DOHH2 (cell line): ENCODE data around the gene MYBPC2.

Source experiments
- H3F3A ChIP-seq: fragments of 200-600 bp; sonication (generic), shearing (Covaris generic); 2 replicates; pipeline ENCODE4 v1.6.0; 2016; ENCODE audit warnings: antibody characterized with exemption, mild to moderate bottlenecking; ENCODE audit not compliant: control insufficient read depth, insufficient read depth
- H3K27ac ChIP-seq: fragments of 200-600 bp; sonication (generic); 2 replicates; pipeline ENCODE4 v1.5.1; 2014; ENCODE audit warnings: low read depth, mild to moderate bottlenecking, low read length, moderate library complexity
- H3K27me3 ChIP-seq: fragments of 200-600 bp; sonication (generic); 2 replicates; pipeline ENCODE4 v1.6.1; 2014; ENCODE audit warnings: mild to moderate bottlenecking, low read length, mixed read lengths; ENCODE audit not compliant: control insufficient read depth
- H3K36me3 ChIP-seq: fragments of 200-600 bp; sonication (generic); 2 replicates; pipeline ENCODE4 v1.6.1; 2014; ENCODE audit warnings: mild to moderate bottlenecking, low read length, moderate library complexity, mixed read lengths; ENCODE audit not compliant: control insufficient read depth
- H3K4me1 ChIP-seq: fragments of 200-600 bp; sonication (generic); 2 replicates; pipeline ENCODE4 v1.6.1; 2014; ENCODE audit warnings: mild to moderate bottlenecking, low read length, mixed read lengths; ENCODE audit not compliant: control insufficient read depth
- H3K4me2 ChIP-seq: fragments of 200-600 bp; sonication (generic); 2 replicates; pipeline ENCODE4 v1.6.0; 2014; ENCODE audit warnings: mild to moderate bottlenecking, low read length, moderate library complexity
- H3K4me3 ChIP-seq: fragments of 200-600 bp; sonication (generic); 2 replicates; pipeline ENCODE4 v1.5.1; 2014; ENCODE audit warnings: mild to moderate bottlenecking, low read length, mixed read lengths
- H3K79me2 ChIP-seq: fragments of 200-600 bp; sonication (generic); 2 replicates; pipeline ENCODE4 v1.6.1; 2014; ENCODE audit warnings: mild to moderate bottlenecking, low read length, mixed read lengths; ENCODE audit not compliant: control insufficient read depth
- H3K9me2 ChIP-seq: fragments of 200-600 bp; sonication (generic); replicated peaks from 2 replicates; pipeline ENCODE4 v1.6.1; 2014; ENCODE audit warnings: mild to moderate bottlenecking, low read length, mixed read lengths; ENCODE audit not compliant: control insufficient read depth
- H3K9me3 ChIP-seq: fragments of 200-600 bp; sonication (generic); 2 replicates; pipeline ENCODE4 v1.6.1; 2014; ENCODE audit warnings: antibody characterized with exemption, low read length, mixed read lengths; ENCODE audit not compliant: control insufficient read depth, insufficient read depth
- H4K20me1 ChIP-seq: fragments of 200-600 bp; sonication (generic); 2 replicates; pipeline ENCODE4 v1.6.0; 2014; ENCODE audit warnings: low read depth, mild to moderate bottlenecking, antibody characterized with exemption, low read length, moderate library complexity; ENCODE audit not compliant: control insufficient read depth, insufficient read depth
- CTCF ChIP-seq: fragments of 200-600 bp; sonication (generic); IDR thresholded peaks from one replicate; pipeline ENCODE4 v1.5.1; 2014; ENCODE audit warnings: antibody characterized with exemption, mild to moderate bottlenecking, low read depth, low read length; ENCODE audit not compliant: poor library complexity, severe bottlenecking
- EZH2phosphoT487 ChIP-seq: fragments of 200-600 bp; sonication (generic); IDR thresholded peaks from 2 replicates; pipeline ENCODE4 v1.6.1; 2017; ENCODE audit warnings: borderline replicate concordance, mild to moderate bottlenecking, antibody characterized with exemption, low read length, moderate library complexity, mixed read lengths

Gene MYBPC2

GRCh38 chr19:50416034-50416977 lies 16.4 kb upstream of the MYBPC2 start:
- Histone ChIP-seq H3F3A (peaks cover 47% of the 10 kb centered on the region), H3K9me3 (no peaks in the 10 kb centered on the region), H3K9me2 (no peaks in the 10 kb centered on the region), H4K20me1 (0 out of 2 replicates have a peak, but pooled peaks cover 4% of the 10 kb centered on the region), H3K27ac (peak overlapping the region; percentile 96), H3K27me3 (no peaks in the 10 kb centered on the region), H3K79me2 (peaks cover 45% of the 10 kb centered on the region), H3K4me1 (peaks cover 65% of the 10 kb centered on the region), H3K36me3 (peaks cover 82% of the 10 kb centered on the region), H3K4me2 (peak overlapping the region; percentile 97), H3K4me3 (peak overlapping the region; percentile 92)
- TF ChIP-seq CTCF (no peak), EZH2phosphoT487 (no peak)

- Histone ChIP-seq H3K9me3 (no peaks in the 10 kb centered on the region), H3K27ac (peak overlapping the region; percentile 96), H3K27me3 (no peaks in the 10 kb centered on the region), H3K9me2 (no peaks in the 10 kb centered on the region), H4K20me1 (peaks cover 11% of the 10 kb centered on the region; the same call in 1 of the 2 replicates), H3K36me3 (peaks cover 86% of the 10 kb centered on the region), H3K4me1 (peaks cover 76% of the 10 kb centered on the region), H3K79me2 (peaks cover 56% of the 10 kb centered on the region), H3F3A (peaks cover 50% of the 10 kb centered on the region), H3K4me2 (peak overlapping the region; percentile 97), H3K4me3 (peak overlapping the region; percentile 92)
- TF ChIP-seq EZH2phosphoT487 (no peak), CTCF (no peak)
These were observed 15.3 kb upstream of the MYBPC2 start for GRCh38 chr19:50417111-50418081.

- peaks cover 86% of the 10 kb centered on the region for H3K36me3 ChIP-seq
- H3K4me3 ChIP-seq: peak within 1 kb of the TSS; percentile 92
- peak within 1 kb of the TSS; percentile 97 for H3K4me2 ChIP-seq
- H3K9me2 ChIP-seq: no peaks in the 10 kb centered on the region
- H3K27me3 ChIP-seq: no peaks in the 10 kb centered on the region
- H3K9me3 ChIP-seq: no peaks in the 10 kb centered on the region
- peak within 1 kb of the TSS; percentile 95 for H3K27ac ChIP-seq
- H3K4me1 ChIP-seq: peaks cover 85% of the 10 kb centered on the region
- TF ChIP-seq CTCF: no peak
- TF ChIP-seq EZH2phosphoT487: no peak
- peaks cover 52% of the 10 kb centered on the region for H3F3A ChIP-seq
- peaks cover 64% of the 10 kb centered on the region for H3K79me2 ChIP-seq
- H4K20me1 ChIP-seq: peaks cover 14% of the 10 kb centered on the region; the same call in 1 of the 2 replicates
These were observed 14.3 kb upstream of the MYBPC2 start, which contains the start of gene SPIB for GRCh38 chr19:50418176-50419021. TSS of gene SPIB (plus strand) at chr19:50418938. CDS start at chr19:50418963, 25 bp downstream.
